Right lobe of liver (tissue), 6 donors: ENCODE results near the gene SLC4A4. TPM values are rescaled to one million over a fixed set of nuclear protein-coding genes. Genes with fewer than 3 reads are reported as not detected.

Experiments used
- ATAC-seq, 4 donors: fragments of 200-7000 bp; cut with Tn5 transposase; one replicate each; pipeline ENCODE4 v1.9.1; 2020; ENCODE audit warnings: mild to moderate bottlenecking in 4 of 4, moderate library complexity in 4 of 4
- DNase-seq, 3 donors: peaks; one replicate each; pipeline ENCODE4 v3.0.0-alpha.2; 2020
- H3K27ac ChIP-seq, 3 donors: fragments of 200-600 bp; one replicate each; pipeline ENCODE4 v1.8.0; 2022
- H3K27me3 ChIP-seq, 2 donors: fragments of 200-600 bp; one replicate each; pipeline ENCODE4 v1.8.0; 2022
- H3K36me3 ChIP-seq, 4 donors: fragments of 200-600 bp; sonication (generic) in 1 of 4; one replicate each; pipeline versions ENCODE4 v1.5.1 to v1.8.0; 2017 to 2022; ENCODE audit warnings: control low read depth in 1 of 4
- H3K4me1 ChIP-seq, 4 donors: fragments of 200-600 bp; sonication (generic) in 1 of 4; one replicate each; pipeline versions ENCODE4 v1.5.1 to v1.8.0; 2017 to 2022; ENCODE audit warnings: control low read depth in 1 of 4
- H3K4me3 ChIP-seq, 3 donors: fragments of 200-600 bp; one replicate each; pipeline ENCODE4 v1.8.0; 2022
- H3K9me3 ChIP-seq, 4 donors: fragments of 200-600 bp; sonication (generic) in 1 of 4; one replicate each; pipeline versions ENCODE4 v1.5.1 to v1.8.0; 2017 to 2022; ENCODE audit warnings: control low read depth in 1 of 4
- CTCF ChIP-seq, 4 donors: fragments of 200-600 bp in 3 of 4; fragments of 450-650 bp in 1 of 4; IDR thresholded peaks; one replicate each; pipeline versions ENCODE4 v1.5.1 to v1.8.0; 2016 to 2022; ENCODE audit warnings: antibody characterized with exemption in 4 of 4, mild to moderate bottlenecking in 2 of 4
- POLR2A ChIP-seq: fragments of 450-650 bp; IDR thresholded peaks from one replicate; pipeline ENCODE4 v1.6.1; 2017; ENCODE audit warnings: antibody characterized with exemption, mild to moderate bottlenecking
- WGBS: methylation state at CpG from one replicate; pipeline ENCODE4 v1.1.6; 2018; ENCODE audit warnings: low coverage, low lambda C conversion rate; ENCODE audit not compliant: insufficient coverage; ENCODE audit errors: missing lambda C conversion rate; 5-methylcytosine and 5-hydroxymethylcytosine counted together
- intact Hi-C, 2 donors: fragments of 100-400 bp; cut with DNase I; formaldehyde crosslinking; loops; one replicate each; pipeline versions ENCODE4 v1.11.2 to v1.14.1; 2022
- total RNA-seq, 6 experiments: library from RNA; depleted of rRNA in 2 of 6; stranded (reverse); fragments of >200 nt in 2 of 6; fragmentation: NEBNext Ultra II Directional in 3 of 6; extraction: Animal tissue kit (Norgen Biotek cat#: 25700) in 3 of 6; gene quantifications; one replicate each; pipeline versions ENCODE4 v1.1.0 to v1.2.4, GENCODE V29; 2016 to 2023
- donor health status: DM: no; HTN: yes; CAD: no.
- donor health status: DM: no; HTN: no; CAD: no.
- donor health status: DM: no; HTN: no; CAD: no.
- donor health status: DM: no; HTN: yes; CAD: no.
- donor health status: DM: no; HTN: yes; CAD: no.

Gene SLC4A4
- total RNA-seq, 6 experiments from 2014 or later = 16.5 to 28.7 (median 24.4) TPM

GRCh38 chr4:71303850-71304249 is 35.0 kb upstream of the SLC4A4 start:
- H3K4me3 ChIP-seq = no peak overlapping the region
- peak overlapping the region in 1 of 3 donors; percentile 15 for H3K27ac ChIP-seq
- DNase-seq (no peak), ATAC-seq (no peak)
- H3K4me1 ChIP-seq = peaks cover 0 to 32% (median 4%) of the 10 kb centered on the region in 4 donors
- H3K27me3 ChIP-seq = no peaks in the 10 kb centered on the region
- H3K36me3 ChIP-seq = no peaks in the 10 kb centered on the region
- intact Hi-C loops = no loop called here
- 88% methylated on average over 2 of the region's 2 CpGs for WGBS
- H3K9me3 ChIP-seq = no peaks in the 10 kb centered on the region
- no peak for TF ChIP-seq POLR2A
- no peak for TF ChIP-seq CTCF (IDR thresholded peaks at IDR 0.05)

GRCh38 chr4:71304289-71304850 is 34.5 kb upstream of the SLC4A4 start:
- intact Hi-C loops = no loop called here
- Histone ChIP-seq H3K4me1 (peaks cover 0 to 32% (median 4%) of the 10 kb centered on the region in 4 donors), H3K27me3 (no peaks in the 10 kb centered on the region), H3K9me3 (no peaks in the 10 kb centered on the region), H3K4me3 (no peak overlapping the region), H3K36me3 (no peaks in the 10 kb centered on the region), H3K27ac (peak overlapping the region in 1 of 3 donors; percentile 15)
- DNase-seq (no peak), ATAC-seq (peak; percentile 39 to 61 (median 52))
- no peak for TF ChIP-seq POLR2A
- TF ChIP-seq CTCF (IDR thresholded peaks at IDR 0.05) = no peak
- WGBS = 11% methylated on average over 2 of the region's 2 CpGs

- peaks cover 0 to 22% (median 4%) of the 10 kb centered on the region in 4 donors for H3K4me1 ChIP-seq
- ATAC-seq = no peak
Measured at GRCh38 chr4:71307729-71308128, 31.1 kb upstream of the SLC4A4 start.

GRCh38 chr4:71322425-71322824 is 16.4 kb upstream of the SLC4A4 start:
- no peak overlapping the region for H3K4me3 ChIP-seq
- no peak for TF ChIP-seq CTCF (IDR thresholded peaks at IDR 0.05)
- no peak for TF ChIP-seq POLR2A
- no peak overlapping the region for H3K27ac ChIP-seq
- 63% methylated on average over 3 of the region's 3 CpGs for WGBS
- DNase-seq (no peak), ATAC-seq (no peak)
- H3K27me3 ChIP-seq = no peaks in the 10 kb centered on the region
- intact Hi-C loops = no loop called here
- no peaks in the 10 kb centered on the region for H3K36me3 ChIP-seq
- H3K9me3 ChIP-seq = no peaks in the 10 kb centered on the region
- H3K4me1 ChIP-seq = no peaks in the 10 kb centered on the region

More at GRCh38 chr4:71307729-71308128, 31.1 kb upstream of the SLC4A4 start:
- Histone ChIP-seq H3K9me3 (no peaks in the 10 kb centered on the region), H3K27ac (no peak overlapping the region), H3K36me3 (no peaks in the 10 kb centered on the region), H3K4me3 (no peak overlapping the region), H3K27me3 (no peaks in the 10 kb centered on the region)
- intact Hi-C loops = no loop called here
- no peak for TF ChIP-seq POLR2A
- TF ChIP-seq CTCF (IDR thresholded peaks at IDR 0.05) = no peak
- no peak for DNase-seq
- 85% methylated on average over 2 of the region's 2 CpGs for WGBS
